Putamen (tissue), 1 donor: Measurements from ENCODE around the gene GPR89B.
"Not testable (repeated sequence)": the region's sequence is repeated elsewhere in the genome, so short reads cannot be mapped to it uniquely, and the experiment has no call there.

ENCODE experiments used
- DNase-seq: peaks from one replicate; pipeline ENCODE4 v3.0.0-alpha.2; 2016; ENCODE audit warnings: low spot score

GPR89B gene

GRCh38 chr1:148032690-148033089 is 104.5 kb downstream of the GPR89B start:
- not testable (repeated sequence) for DNase-seq

GRCh38 chr1:148033147-148033546 is 104.9 kb downstream of the GPR89B start:
- DNase-seq = not testable (repeated sequence)

DNA sequence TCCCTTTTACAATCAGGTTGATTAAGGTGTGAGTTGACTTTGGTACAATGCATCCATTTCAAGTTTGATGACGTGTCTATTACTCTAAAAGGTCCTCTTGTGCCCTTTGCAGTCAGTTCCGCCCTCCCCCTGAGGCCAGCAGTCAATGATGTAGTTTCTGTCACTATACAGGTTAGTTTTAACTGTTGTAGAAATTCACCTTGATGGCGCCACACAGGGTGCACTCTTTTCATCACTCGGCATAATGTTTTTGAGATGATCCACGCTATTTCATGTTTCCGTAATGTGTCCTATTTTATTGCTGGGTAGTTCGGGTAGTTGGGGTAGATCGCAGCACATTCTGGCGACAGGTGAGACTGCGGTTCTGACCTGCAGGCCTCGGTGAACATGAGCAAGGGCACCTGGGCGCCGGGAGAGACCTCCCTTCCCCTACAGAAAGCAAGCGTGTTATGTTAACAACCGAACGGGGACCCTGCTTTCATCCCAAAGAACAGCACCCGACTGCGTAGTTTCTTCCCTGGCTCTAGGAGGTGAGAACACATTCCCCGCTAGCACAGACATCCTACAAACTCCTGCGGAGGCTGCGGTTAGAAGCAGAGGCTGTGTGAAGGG is 109.7 kb downstream of the GPR89B start:
- DNase-seq = not testable (repeated sequence)

DNA sequence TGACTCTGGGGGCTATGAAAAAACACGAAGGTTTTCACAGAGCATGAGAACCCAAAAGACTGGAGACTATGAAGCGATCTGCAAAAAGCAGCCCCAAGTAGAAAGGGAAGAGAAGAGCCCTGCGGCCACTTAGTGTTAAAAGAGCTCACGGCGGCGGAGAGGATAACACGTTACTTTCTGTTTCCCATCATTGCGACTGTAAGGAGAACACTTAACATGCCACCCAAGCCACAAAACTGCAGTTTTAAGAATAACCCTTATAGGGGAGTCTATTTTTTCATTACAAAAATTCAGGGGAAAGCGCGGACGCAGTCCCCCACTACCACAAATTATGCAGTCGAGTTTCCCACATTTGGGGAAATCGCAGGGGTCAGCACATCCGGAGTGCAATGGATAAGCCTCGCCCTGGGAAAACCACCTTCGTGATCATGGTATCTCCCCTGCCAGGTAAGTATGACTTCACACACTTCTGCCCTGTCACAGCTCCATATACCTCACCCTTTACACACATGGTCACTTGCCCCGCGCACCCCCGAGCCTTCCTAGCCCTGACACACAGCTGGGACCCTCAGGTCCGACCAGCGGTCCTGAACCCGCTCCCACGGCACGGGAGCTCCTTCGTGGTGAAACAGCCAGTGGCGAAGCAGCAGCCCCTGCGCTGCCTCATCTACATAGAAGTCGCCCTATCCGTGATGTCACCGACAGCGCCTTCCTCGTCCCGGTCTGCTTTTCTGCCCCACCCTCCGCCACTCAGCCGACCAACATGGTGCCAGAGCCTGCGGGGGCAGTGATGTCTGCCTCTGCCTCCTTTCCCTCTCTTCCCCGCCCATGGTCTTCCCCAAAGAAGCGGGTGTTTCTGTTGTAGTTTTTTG is 110.5 kb downstream of the GPR89B start:
- DNase-seq = peak; percentile 75
